Fibroblast of lung (primary cell): Measurements from ENCODE around the gene GAA. TPM values are rescaled to one million over a fixed set of nuclear protein-coding genes. Genes with fewer than 3 reads are reported as not detected.

ENCODE experiments used
- DNase-seq, 2 donors: peaks; one replicate each; pipeline versions ENCODE4 v3.0.0 to v3.0.0-alpha.2; 2010; ENCODE audit warnings: low read depth in 2 of 2
- H2AFZ ChIP-seq: 2 replicates; pipeline ENCODE4 v1.5.1; 2012; ENCODE audit warnings: low read length, control low read depth, inconsistent platforms
- H3K27ac ChIP-seq: 2 replicates; pipeline ENCODE4 v1.5.1; 2011; ENCODE audit warnings: low read length, control low read depth; ENCODE audit not compliant: insufficient read depth
- H3K27me3 ChIP-seq: 2 replicates; pipeline ENCODE4 v1.5.1; 2011; ENCODE audit warnings: mild to moderate bottlenecking, low read length; ENCODE audit not compliant: control insufficient read depth, insufficient read depth
- H3K36me3 ChIP-seq: 2 replicates; pipeline ENCODE4 v1.5.1; 2011; ENCODE audit warnings: low read length; ENCODE audit not compliant: control insufficient read depth, insufficient read depth
- H3K4me1 ChIP-seq: 2 replicates; pipeline ENCODE4 v1.5.1; 2011; ENCODE audit warnings: low read length; ENCODE audit not compliant: control insufficient read depth, insufficient read depth; ENCODE audit errors: extremely low read depth
- H3K4me2 ChIP-seq: 2 replicates; pipeline ENCODE4 v1.5.1; 2011; ENCODE audit warnings: low read length, control low read depth; ENCODE audit not compliant: insufficient read depth; ENCODE audit errors: extremely low read depth
- H3K4me3 ChIP-seq, 4 experiments: fragments of 200-600 bp in 1 of 4; sonication (generic) in 1 of 4; replicated peaks in 1 of 4; 2 replicates each; pipeline ENCODE4 v1.5.1; 2011 to 2016; ENCODE audit warnings: low read length in 4 of 4, low read depth in 3 of 4, mild to moderate bottlenecking in 3 of 4, control low read depth in 2 of 4, inconsistent platforms in 1 of 4, mixed read lengths in 1 of 4; ENCODE audit not compliant: insufficient read depth in 1 of 4; ENCODE audit errors: control extremely low read depth in 1 of 4
- H3K79me2 ChIP-seq: 2 replicates; pipeline ENCODE4 v1.5.1; 2012; ENCODE audit warnings: mild to moderate bottlenecking, low read length, inconsistent platforms; ENCODE audit not compliant: control insufficient read depth, insufficient read depth
- H3K9ac ChIP-seq: 2 replicates; pipeline ENCODE4 v1.5.1; 2011; ENCODE audit warnings: mild to moderate bottlenecking, low read length, control low read depth; ENCODE audit not compliant: insufficient read depth
- H3K9me3 ChIP-seq: 2 replicates; pipeline ENCODE4 v1.5.1; 2012; ENCODE audit warnings: low read depth, low read length; ENCODE audit not compliant: control insufficient read depth, insufficient read depth
- H4K20me1 ChIP-seq: 2 replicates; pipeline ENCODE4 v1.5.1; 2011; ENCODE audit warnings: low read length; ENCODE audit not compliant: control insufficient read depth, insufficient read depth; ENCODE audit errors: extremely low read depth
- EZH2 ChIP-seq: IDR thresholded peaks from 2 replicates; pipeline ENCODE4 v1.5.1; 2012; ENCODE audit warnings: low read length, control low read depth, mild to moderate bottlenecking; ENCODE audit errors: missing control alignments
- polyA plus RNA-seq, 2 donors: library from polyadenylated mRNA; depleted of rRNA in 1 of 2; stranded (reverse) in 1 of 2; unstranded in 1 of 2; fragments of >200 nt; gene quantifications; 2 replicates each; pipeline ENCODE4 v1.2.1, GENCODE V29; 2011 to 2012; ENCODE audit warnings: missing spikeins in 1 of 2
- total RNA-seq: library from RNA; depleted of rRNA; stranded (reverse); fragments of >200 nt; gene quantifications from 2 replicates; pipeline ENCODE4 v1.2.1, GENCODE V29; 2014
- TF ChIP-seq, protein P1 (sequence below), 2 donors: IDR thresholded peaks in 1 of 2; conservative IDR thresholded peaks in 1 of 2; 1 replicate in 1 of 2; 2 replicates in 1 of 2; pipeline ENCODE4 v1.5.1; 2011 to 2012; ENCODE audit warnings: low read length in 2 of 2, control low read depth in 1 of 2, inconsistent platforms in 1 of 2, low read depth in 1 of 2, mild to moderate bottlenecking in 1 of 2

GAA gene
- total and polyA plus RNA-seq, 2 donors (not counting 1 experiment from before 2014, with no cell fraction given): 6.4 to 25.6 TPM

DNA sequence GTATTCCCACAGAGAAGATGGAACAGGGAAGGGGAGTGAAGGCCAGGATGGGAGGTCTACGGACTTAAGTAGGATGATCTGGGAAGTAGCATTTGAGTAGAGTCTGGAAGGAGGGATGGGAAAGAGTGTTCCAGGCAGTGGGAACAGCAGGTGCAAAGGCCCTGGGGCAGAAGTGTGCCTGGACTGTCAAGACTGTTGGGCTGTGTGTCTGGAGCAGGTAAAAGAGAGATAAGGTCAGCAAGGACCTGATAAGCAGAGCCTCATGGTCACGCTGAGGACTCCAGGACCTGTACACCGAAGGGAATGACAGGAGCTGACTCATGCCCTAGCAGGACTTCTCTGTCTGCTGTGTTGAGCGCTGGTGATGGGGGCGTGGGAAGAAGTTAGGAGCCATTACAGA lies 67.7 kb downstream of the GAA start:
- Histone ChIP-seq H3K9ac (no peak overlapping the region), H3K4me3 (no peak overlapping the region), H3K4me2 (no peak overlapping the region), H3K36me3 (no peaks in the 10 kb centered on the region), H3K4me1 (no peaks in the 10 kb centered on the region), H3K27ac (no peak overlapping the region), H4K20me1 (no peaks in the 10 kb centered on the region), H3K27me3 (peaks cover 12% of the 10 kb centered on the region), H3K9me3 (no peaks in the 10 kb centered on the region), H2AFZ (no peak overlapping the region), H3K79me2 (no peaks in the 10 kb centered on the region)
- TF ChIP-seq, protein P1, sequence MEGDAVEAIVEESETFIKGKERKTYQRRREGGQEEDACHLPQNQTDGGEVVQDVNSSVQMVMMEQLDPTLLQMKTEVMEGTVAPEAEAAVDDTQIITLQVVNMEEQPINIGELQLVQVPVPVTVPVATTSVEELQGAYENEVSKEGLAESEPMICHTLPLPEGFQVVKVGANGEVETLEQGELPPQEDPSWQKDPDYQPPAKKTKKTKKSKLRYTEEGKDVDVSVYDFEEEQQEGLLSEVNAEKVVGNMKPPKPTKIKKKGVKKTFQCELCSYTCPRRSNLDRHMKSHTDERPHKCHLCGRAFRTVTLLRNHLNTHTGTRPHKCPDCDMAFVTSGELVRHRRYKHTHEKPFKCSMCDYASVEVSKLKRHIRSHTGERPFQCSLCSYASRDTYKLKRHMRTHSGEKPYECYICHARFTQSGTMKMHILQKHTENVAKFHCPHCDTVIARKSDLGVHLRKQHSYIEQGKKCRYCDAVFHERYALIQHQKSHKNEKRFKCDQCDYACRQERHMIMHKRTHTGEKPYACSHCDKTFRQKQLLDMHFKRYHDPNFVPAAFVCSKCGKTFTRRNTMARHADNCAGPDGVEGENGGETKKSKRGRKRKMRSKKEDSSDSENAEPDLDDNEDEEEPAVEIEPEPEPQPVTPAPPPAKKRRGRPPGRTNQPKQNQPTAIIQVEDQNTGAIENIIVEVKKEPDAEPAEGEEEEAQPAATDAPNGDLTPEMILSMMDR (conservative IDR thresholded peaks at IDR 0.05 in 1 of 2, IDR thresholded peaks at IDR 0.05 in 1 of 2; ENCODE audit: low read depth in 1 of 2, low read length in 2 of 2): no peak
- TF ChIP-seq EZH2: no peak
- no peak for DNase-seq

Other genes with a start within 250 kb of the GAA start
- gene TBC1D16, start 65.7 kb upstream of the GAA start, total RNA-seq: 26.2 and 30.4 TPM in 2 replicates
- 8.3 and 10.2 TPM in 2 replicates for gene TBC1D16, start 65.7 kb upstream of the GAA start, polyA plus RNA-seq
- gene CCDC40, start 64.9 kb upstream of the GAA start, total RNA-seq: 1.5 and 2.1 TPM in 2 replicates
- 0.53 and 0.96 TPM in 2 replicates for gene CCDC40, start 64.9 kb upstream of the GAA start, polyA plus RNA-seq
- 73.2 and 85.0 TPM in 2 replicates for gene EIF4A3, start 45.5 kb downstream of the GAA start, total RNA-seq
- 110 and 143 TPM in 2 replicates for gene EIF4A3, start 45.5 kb downstream of the GAA start, polyA plus RNA-seq
- 0.17 and 0.26 TPM in 2 replicates for gene CARD14, start 68.4 kb downstream of the GAA start, total RNA-seq
- 0.06 TPM in 1 of 2 replicates, not detected in the other for gene CARD14, start 68.4 kb downstream of the GAA start, polyA plus RNA-seq
- 12.1 and 26.9 TPM in 2 replicates for gene SGSH, start 118.8 kb downstream of the GAA start, total RNA-seq
- gene SGSH, start 118.8 kb downstream of the GAA start, polyA plus RNA-seq: 57.2 and 70.7 TPM in 2 replicates
- gene SLC26A11, start 118.8 kb downstream of the GAA start, total RNA-seq: 8.2 and 19.3 TPM in 2 replicates
- 5.8 and 6.5 TPM in 2 replicates for gene SLC26A11, start 118.8 kb downstream of the GAA start, polyA plus RNA-seq
- gene RNF213, start 159.3 kb downstream of the GAA start, total RNA-seq: 130 and 245 TPM in 2 replicates
- 36.8 and 56.2 TPM in 2 replicates for gene RNF213, start 159.3 kb downstream of the GAA start, polyA plus RNA-seq